Measurements from ENCODE around the gene PPP1R16B. TPM values are rescaled to one million over a fixed set of nuclear protein-coding genes. Genes with fewer than 3 reads are reported as not detected.
A peak's percentile ranks its signal among the peaks of the same experiment; 100 is the strongest.

Gene PPP1R16B
- total RNA-seq, 2 donors from 2014 or later, result 143 to 184 TPM

GRCh38 chr20:38935967-38936407 is 130.5 kb downstream of the PPP1R16B start:
- H3K4me1 Mint-ChIP-seq (ENCODE audit: low read depth), result peaks cover 14% of the 10 kb centered on the region
- no peaks in the 10 kb centered on the region for H3K27me3 Mint-ChIP-seq (ENCODE audit: low read depth)
- H3K9me3 Mint-ChIP-seq, result no peaks in the 10 kb centered on the region
- H3K36me3 Mint-ChIP-seq (ENCODE audit: insufficient read depth in 2 of 2), result peaks cover 4 to 17% of the 10 kb centered on the region in 2 donors
- H3K27ac Mint-ChIP-seq, result no peak overlapping the region
- DNase-seq (no peak), ATAC-seq (replicated peaks in 1 of 2) (no peak)
- no peak overlapping the region for H3K4me3 Mint-ChIP-seq

GRCh38 chr20:38937000-38937399 is 131.5 kb downstream of the PPP1R16B start:
- no peaks in the 10 kb centered on the region for H3K9me3 Mint-ChIP-seq
- peaks cover 14% of the 10 kb centered on the region for H3K4me1 Mint-ChIP-seq (ENCODE audit: low read depth)
- no peak overlapping the region for H3K4me3 Mint-ChIP-seq
- H3K27ac Mint-ChIP-seq, result no peak overlapping the region
- H3K36me3 Mint-ChIP-seq (ENCODE audit: insufficient read depth in 2 of 2), result peaks cover 6 to 22% of the 10 kb centered on the region in 2 donors
- H3K27me3 Mint-ChIP-seq (ENCODE audit: low read depth), result no peaks in the 10 kb centered on the region
- no peak for ATAC-seq (replicated peaks in 1 of 2)
- DNase-seq, result no peak

GRCh38 chr20:38937978-38938473 is 132.5 kb downstream of the PPP1R16B start:
- Mint-ChIP-seq H3K27ac (no peak overlapping the region), H3K36me3 (ENCODE audit: insufficient read depth in 2 of 2) (peaks cover 9 to 32% of the 10 kb centered on the region in 2 donors), H3K4me1 (ENCODE audit: low read depth) (peaks cover 14% of the 10 kb centered on the region)

GRCh38 chr20:38939686-38940085 is 134.2 kb downstream of the PPP1R16B start:
- Mint-ChIP-seq H3K36me3 (ENCODE audit: insufficient read depth in 2 of 2) (peaks cover 8 to 38% of the 10 kb centered on the region in 2 donors), H3K27me3 (ENCODE audit: low read depth) (no peaks in the 10 kb centered on the region)
- DNase-seq, result no peak

More at GRCh38 chr20:38937978-38938473, 132.5 kb downstream of the PPP1R16B start:
- DNase-seq (no peak), ATAC-seq (replicated peaks in 1 of 2) (no peak)
- Mint-ChIP-seq H3K9me3 (no peaks in the 10 kb centered on the region), H3K4me3 (no peak overlapping the region), H3K27me3 (ENCODE audit: low read depth) (no peaks in the 10 kb centered on the region)

GRCh38 chr20:38940644-38941043 is 135.1 kb downstream of the PPP1R16B start:
- Mint-ChIP-seq H3K27me3 (ENCODE audit: low read depth) (no peaks in the 10 kb centered on the region), H3K36me3 (ENCODE audit: insufficient read depth in 2 of 2) (peaks cover 8 to 39% of the 10 kb centered on the region in 2 donors)
- no peak for ATAC-seq (replicated peaks in 1 of 2)

More at GRCh38 chr20:38939686-38940085, 134.2 kb downstream of the PPP1R16B start:
- H3K4me3 Mint-ChIP-seq, result no peak overlapping the region
- H3K9me3 Mint-ChIP-seq, result no peaks in the 10 kb centered on the region
- H3K4me1 Mint-ChIP-seq (ENCODE audit: low read depth), result peaks cover 14% of the 10 kb centered on the region
- no peak overlapping the region for H3K27ac Mint-ChIP-seq
- no peak for ATAC-seq (replicated peaks in 1 of 2)

GRCh38 chr20:38941726-38942389 is 136.4 kb downstream of the PPP1R16B start:
- Mint-ChIP-seq H3K4me1 (ENCODE audit: low read depth) (peaks cover 14% of the 10 kb centered on the region), H3K9me3 (no peaks in the 10 kb centered on the region), H3K4me3 (no peak overlapping the region), H3K27ac (no peak overlapping the region), H3K36me3 (ENCODE audit: insufficient read depth in 2 of 2) (peaks cover 12 to 41% of the 10 kb centered on the region in 2 donors), H3K27me3 (ENCODE audit: low read depth) (no peaks in the 10 kb centered on the region)
- DNase-seq (no peak), ATAC-seq (replicated peaks in 1 of 2) (peak in 1 of 2 donors; percentile 22)

More at GRCh38 chr20:38940644-38941043, 135.1 kb downstream of the PPP1R16B start:
- no peak for DNase-seq
- no peaks in the 10 kb centered on the region for H3K9me3 Mint-ChIP-seq
- no peak overlapping the region for H3K4me3 Mint-ChIP-seq
- H3K4me1 Mint-ChIP-seq (ENCODE audit: low read depth), result peaks cover 14% of the 10 kb centered on the region
- no peak overlapping the region for H3K27ac Mint-ChIP-seq

- Mint-ChIP-seq H3K36me3 (ENCODE audit: insufficient read depth in 2 of 2) (peaks cover 14 to 45% of the 10 kb centered on the region in 2 donors), H3K27ac (no peak overlapping the region), H3K4me3 (no peak overlapping the region), H3K27me3 (ENCODE audit: low read depth) (no peaks in the 10 kb centered on the region), H3K9me3 (no peaks in the 10 kb centered on the region), H3K4me1 (ENCODE audit: low read depth) (no peaks in the 10 kb centered on the region)
- ATAC-seq (replicated peaks in 1 of 2) (no peak), DNase-seq (no peak)
Measured at GRCh38 chr20:38945012-38945411, 139.5 kb downstream of the PPP1R16B start.

GRCh38 chr20:38946836-38947235 is 141.3 kb downstream of the PPP1R16B start:
- Mint-ChIP-seq H3K4me3 (no peak overlapping the region), H3K36me3 (ENCODE audit: insufficient read depth in 2 of 2) (peaks cover 12 to 40% of the 10 kb centered on the region in 2 donors), H3K27me3 (ENCODE audit: low read depth) (no peaks in the 10 kb centered on the region), H3K27ac (no peak overlapping the region), H3K4me1 (ENCODE audit: low read depth) (no peaks in the 10 kb centered on the region), H3K9me3 (no peaks in the 10 kb centered on the region)
- no peak for ATAC-seq (replicated peaks in 1 of 2)
- DNase-seq, result no peak

GRCh38 chr20:38947931-38948362 is 142.4 kb downstream of the PPP1R16B start:
- Mint-ChIP-seq H3K4me1 (ENCODE audit: low read depth) (no peaks in the 10 kb centered on the region), H3K27me3 (ENCODE audit: low read depth) (no peaks in the 10 kb centered on the region), H3K27ac (no peak overlapping the region), H3K9me3 (no peaks in the 10 kb centered on the region), H3K36me3 (ENCODE audit: insufficient read depth in 2 of 2) (peaks cover 9 to 37% of the 10 kb centered on the region in 2 donors), H3K4me3 (no peak overlapping the region)
- DNase-seq, result no peak
- no peak for ATAC-seq (replicated peaks in 1 of 2)

- no peaks in the 10 kb centered on the region for H3K4me1 Mint-ChIP-seq (ENCODE audit: low read depth)
- peaks cover 8 to 29% of the 10 kb centered on the region in 2 donors for H3K36me3 Mint-ChIP-seq (ENCODE audit: insufficient read depth in 2 of 2)
- H3K9me3 Mint-ChIP-seq, result no peaks in the 10 kb centered on the region
- H3K27me3 Mint-ChIP-seq (ENCODE audit: low read depth), result no peaks in the 10 kb centered on the region
- H3K27ac Mint-ChIP-seq, result no peak overlapping the region
- ATAC-seq (replicated peaks in 1 of 2) (no peak), DNase-seq (no peak)
- H3K4me3 Mint-ChIP-seq, result no peak overlapping the region
Measured at GRCh38 chr20:38950254-38950653, 144.8 kb downstream of the PPP1R16B start.

- ATAC-seq (replicated peaks in 1 of 2) (no peak), DNase-seq (no peak)
- Mint-ChIP-seq H3K9me3 (no peaks in the 10 kb centered on the region), H3K36me3 (ENCODE audit: insufficient read depth in 2 of 2) (peaks cover 4 to 26% of the 10 kb centered on the region in 2 donors), H3K27me3 (ENCODE audit: low read depth) (no peaks in the 10 kb centered on the region), H3K4me1 (ENCODE audit: low read depth) (no peaks in the 10 kb centered on the region), H3K27ac (no peak overlapping the region), H3K4me3 (no peak overlapping the region)
Measured at GRCh38 chr20:38951611-38952010, 146.1 kb downstream of the PPP1R16B start.

GRCh38 chr20:38952153-38952552 is 146.7 kb downstream of the PPP1R16B start:
- Mint-ChIP-seq H3K4me1 (ENCODE audit: low read depth) (no peaks in the 10 kb centered on the region), H3K27me3 (ENCODE audit: low read depth) (no peaks in the 10 kb centered on the region), H3K36me3 (ENCODE audit: insufficient read depth in 2 of 2) (peaks cover 3 to 26% of the 10 kb centered on the region in 2 donors), H3K4me3 (no peak overlapping the region), H3K27ac (no peak overlapping the region), H3K9me3 (no peaks in the 10 kb centered on the region)
- ATAC-seq (replicated peaks in 1 of 2) (no peak), DNase-seq (no peak)

- Mint-ChIP-seq H3K36me3 (ENCODE audit: insufficient read depth in 2 of 2) (peaks cover 0 to 20% of the 10 kb centered on the region in 2 donors), H3K27ac (no peak overlapping the region), H3K27me3 (ENCODE audit: low read depth) (no peaks in the 10 kb centered on the region), H3K4me1 (ENCODE audit: low read depth) (no peaks in the 10 kb centered on the region), H3K9me3 (no peaks in the 10 kb centered on the region), H3K4me3 (no peak overlapping the region)
- ATAC-seq (replicated peaks in 1 of 2), result no peak
- DNase-seq, result no peak
Measured at GRCh38 chr20:38953630-38954340, 148.3 kb downstream of the PPP1R16B start.

All from activated T-cell treated with anti-CD3 and anti-CD28 coated beads, Interleukin-2, amount 50 U/mL, for 72 hours (primary cell).